ENCODE measurements around the gene PARN.

- TF ChIP-seq POLR2AphosphoS5 (IDR thresholded peaks at IDR 0.05; ENCODE audit: low read depth) (no peak), EZH2 (IDR thresholded peaks at IDR 0.05; ENCODE audit: low read depth, unreplicated experiment) (no peak), ZNF331 (CRISPR knock-in tag; IDR thresholded peaks at IDR 0.05; ENCODE audit: low read depth) (no peak), CREB1 (CRISPR knock-in tag; IDR thresholded peaks at IDR 0.05; ENCODE audit: low read depth) (no peak), EZH2phosphoT487 (IDR thresholded peaks at IDR 0.05; ENCODE audit: unreplicated experiment) (no peak), JUNB (IDR thresholded peaks at IDR 0.05; ENCODE audit: unreplicated experiment) (no peak), REST (IDR thresholded peaks at IDR 0.05; ENCODE audit: unreplicated experiment) (no peak), ZNF114 (CRISPR knock-in tag; IDR thresholded peaks at IDR 0.05) (no peak), ETS1 (IDR thresholded peaks at IDR 0.05) (no peak), NANOG (IDR thresholded peaks at IDR 0.05; ENCODE audit: borderline replicate concordance) (no peak), STAT1 (IDR thresholded peaks at IDR 0.05; ENCODE audit: unreplicated experiment) (no peak)
- TF ChIP-seq, protein P1, sequence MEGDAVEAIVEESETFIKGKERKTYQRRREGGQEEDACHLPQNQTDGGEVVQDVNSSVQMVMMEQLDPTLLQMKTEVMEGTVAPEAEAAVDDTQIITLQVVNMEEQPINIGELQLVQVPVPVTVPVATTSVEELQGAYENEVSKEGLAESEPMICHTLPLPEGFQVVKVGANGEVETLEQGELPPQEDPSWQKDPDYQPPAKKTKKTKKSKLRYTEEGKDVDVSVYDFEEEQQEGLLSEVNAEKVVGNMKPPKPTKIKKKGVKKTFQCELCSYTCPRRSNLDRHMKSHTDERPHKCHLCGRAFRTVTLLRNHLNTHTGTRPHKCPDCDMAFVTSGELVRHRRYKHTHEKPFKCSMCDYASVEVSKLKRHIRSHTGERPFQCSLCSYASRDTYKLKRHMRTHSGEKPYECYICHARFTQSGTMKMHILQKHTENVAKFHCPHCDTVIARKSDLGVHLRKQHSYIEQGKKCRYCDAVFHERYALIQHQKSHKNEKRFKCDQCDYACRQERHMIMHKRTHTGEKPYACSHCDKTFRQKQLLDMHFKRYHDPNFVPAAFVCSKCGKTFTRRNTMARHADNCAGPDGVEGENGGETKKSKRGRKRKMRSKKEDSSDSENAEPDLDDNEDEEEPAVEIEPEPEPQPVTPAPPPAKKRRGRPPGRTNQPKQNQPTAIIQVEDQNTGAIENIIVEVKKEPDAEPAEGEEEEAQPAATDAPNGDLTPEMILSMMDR (conservative IDR thresholded peaks at IDR 0.05; ENCODE audit: low read depth in 2 of 2), result no peak
- TF ChIP-seq, protein P2, sequence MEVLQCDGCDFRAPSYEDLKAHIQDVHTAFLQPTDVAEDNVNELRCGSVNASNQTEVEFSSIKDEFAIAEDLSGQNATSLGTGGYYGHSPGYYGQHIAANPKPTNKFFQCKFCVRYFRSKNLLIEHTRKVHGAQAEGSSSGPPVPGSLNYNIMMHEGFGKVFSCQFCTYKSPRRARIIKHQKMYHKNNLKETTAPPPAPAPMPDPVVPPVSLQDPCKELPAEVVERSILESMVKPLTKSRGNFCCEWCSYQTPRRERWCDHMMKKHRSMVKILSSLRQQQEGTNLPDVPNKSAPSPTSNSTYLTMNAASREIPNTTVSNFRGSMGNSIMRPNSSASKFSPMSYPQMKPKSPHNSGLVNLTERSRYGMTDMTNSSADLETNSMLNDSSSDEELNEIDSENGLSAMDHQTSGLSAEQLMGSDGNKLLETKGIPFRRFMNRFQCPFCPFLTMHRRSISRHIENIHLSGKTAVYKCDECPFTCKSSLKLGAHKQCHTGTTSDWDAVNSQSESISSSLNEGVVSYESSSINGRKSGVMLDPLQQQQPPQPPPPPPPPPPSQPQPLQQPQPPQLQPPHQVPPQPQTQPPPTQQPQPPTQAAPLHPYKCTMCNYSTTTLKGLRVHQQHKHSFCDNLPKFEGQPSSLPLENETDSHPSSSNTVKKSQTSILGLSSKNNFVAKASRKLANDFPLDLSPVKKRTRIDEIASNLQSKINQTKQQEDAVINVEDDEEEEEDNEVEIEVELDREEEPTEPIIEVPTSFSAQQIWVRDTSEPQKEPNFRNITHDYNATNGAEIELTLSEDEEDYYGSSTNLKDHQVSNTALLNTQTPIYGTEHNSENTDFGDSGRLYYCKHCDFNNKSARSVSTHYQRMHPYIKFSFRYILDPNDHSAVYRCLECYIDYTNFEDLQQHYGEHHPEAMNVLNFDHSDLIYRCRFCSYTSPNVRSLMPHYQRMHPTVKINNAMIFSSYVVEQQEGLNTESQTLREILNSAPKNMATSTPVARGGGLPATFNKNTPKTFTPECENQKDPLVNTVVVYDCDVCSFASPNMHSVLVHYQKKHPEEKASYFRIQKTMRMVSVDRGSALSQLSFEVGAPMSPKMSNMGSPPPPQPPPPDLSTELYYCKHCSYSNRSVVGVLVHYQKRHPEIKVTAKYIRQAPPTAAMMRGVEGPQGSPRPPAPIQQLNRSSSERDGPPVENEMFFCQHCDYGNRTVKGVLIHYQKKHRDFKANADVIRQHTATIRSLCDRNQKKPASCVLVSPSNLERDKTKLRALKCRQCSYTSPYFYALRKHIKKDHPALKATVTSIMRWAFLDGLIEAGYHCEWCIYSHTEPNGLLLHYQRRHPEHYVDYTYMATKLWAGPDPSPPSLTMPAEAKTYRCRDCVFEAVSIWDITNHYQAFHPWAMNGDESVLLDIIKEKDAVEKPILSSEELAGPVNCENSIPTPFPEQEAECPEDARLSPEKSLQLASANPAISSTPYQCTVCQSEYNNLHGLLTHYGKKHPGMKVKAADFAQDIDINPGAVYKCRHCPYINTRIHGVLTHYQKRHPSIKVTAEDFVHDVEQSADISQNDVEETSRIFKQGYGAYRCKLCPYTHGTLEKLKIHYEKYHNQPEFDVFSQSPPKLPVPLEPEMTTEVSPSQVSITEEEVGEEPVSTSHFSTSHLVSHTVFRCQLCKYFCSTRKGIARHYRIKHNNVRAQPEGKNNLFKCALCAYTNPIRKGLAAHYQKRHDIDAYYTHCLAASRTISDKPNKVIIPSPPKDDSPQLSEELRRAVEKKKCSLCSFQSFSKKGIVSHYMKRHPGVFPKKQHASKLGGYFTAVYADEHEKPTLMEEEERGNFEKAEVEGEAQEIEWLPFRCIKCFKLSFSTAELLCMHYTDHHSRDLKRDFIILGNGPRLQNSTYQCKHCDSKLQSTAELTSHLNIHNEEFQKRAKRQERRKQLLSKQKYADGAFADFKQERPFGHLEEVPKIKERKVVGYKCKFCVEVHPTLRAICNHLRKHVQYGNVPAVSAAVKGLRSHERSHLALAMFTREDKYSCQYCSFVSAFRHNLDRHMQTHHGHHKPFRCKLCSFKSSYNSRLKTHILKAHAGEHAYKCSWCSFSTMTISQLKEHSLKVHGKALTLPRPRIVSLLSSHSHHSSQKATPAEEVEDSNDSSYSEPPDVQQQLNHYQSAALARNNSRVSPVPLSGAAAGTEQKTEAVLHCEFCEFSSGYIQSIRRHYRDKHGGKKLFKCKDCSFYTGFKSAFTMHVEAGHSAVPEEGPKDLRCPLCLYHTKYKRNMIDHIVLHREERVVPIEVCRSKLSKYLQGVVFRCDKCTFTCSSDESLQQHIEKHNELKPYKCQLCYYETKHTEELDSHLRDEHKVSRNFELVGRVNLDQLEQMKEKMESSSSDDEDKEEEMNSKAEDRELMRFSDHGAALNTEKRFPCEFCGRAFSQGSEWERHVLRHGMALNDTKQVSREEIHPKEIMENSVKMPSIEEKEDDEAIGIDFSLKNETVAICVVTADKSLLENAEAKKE (CRISPR knock-in tag; IDR thresholded peaks at IDR 0.05), result no peak
Measured at GRCh38 chr16:14409563-14409962, 220.5 kb downstream of the PARN start.

All from GM23338 (cell line).